Measurements from ENCODE around the gene PCSK6.

Gene PCSK6

GRCh38 chr15:101522621-101523559 lies 33.4 kb upstream of the PCSK6 start:
- DNase-seq (ENCODE audit: low read depth in 2 of 2), result no peak

GRCh38 chr15:101522091-101522490 lies 32.6 kb upstream of the PCSK6 start:
- DNase-seq (ENCODE audit: low read depth in 2 of 2), result no peak

- DNase-seq (ENCODE audit: low read depth in 2 of 2), result no peak
These were observed 32.1 kb upstream of the PCSK6 start for GRCh38 chr15:101521591-101521990.

DNA sequence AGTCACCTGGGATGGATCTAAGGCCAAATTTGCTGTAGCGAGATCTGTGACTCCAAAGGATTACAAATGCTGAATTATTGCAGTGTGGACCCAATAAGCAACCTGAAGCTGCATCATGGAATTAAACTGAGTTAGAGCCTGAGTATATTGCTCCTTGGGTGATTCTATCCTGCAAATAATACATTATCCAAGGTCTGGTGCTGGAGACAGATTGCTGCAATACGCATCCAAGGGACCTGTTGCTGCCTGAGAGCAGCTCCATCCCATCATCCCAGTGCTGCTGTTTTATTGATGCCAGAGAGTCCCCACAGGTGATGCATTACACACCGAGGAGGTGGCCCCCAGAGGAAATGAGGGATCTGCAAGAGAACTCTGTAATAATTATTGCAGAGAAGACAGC lies 31.6 kb upstream of the PCSK6 start:
- DNase-seq (ENCODE audit: low read depth in 2 of 2), result no peak

DNA sequence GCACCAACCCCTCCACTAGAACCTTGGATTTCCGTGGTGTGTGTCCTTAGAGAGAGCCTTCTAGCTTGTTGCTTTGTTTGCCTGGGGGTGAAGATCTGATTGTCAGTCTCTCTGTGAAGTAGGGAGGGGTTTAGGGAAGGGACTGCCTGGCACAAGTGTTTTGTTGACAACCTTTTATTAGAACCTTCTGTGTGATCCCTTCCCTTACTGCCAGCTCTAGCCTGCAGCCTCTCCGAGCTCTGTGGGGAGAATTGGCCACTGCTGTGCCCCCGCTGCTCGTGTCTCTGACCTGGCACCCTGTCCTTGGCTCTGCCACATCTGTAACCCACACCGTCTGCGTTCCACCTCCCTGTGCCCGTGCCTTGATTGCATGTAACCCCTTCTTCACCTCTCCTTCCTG lies 30.9 kb upstream of the PCSK6 start:
- DNase-seq (ENCODE audit: low read depth in 2 of 2), result no peak

DNA sequence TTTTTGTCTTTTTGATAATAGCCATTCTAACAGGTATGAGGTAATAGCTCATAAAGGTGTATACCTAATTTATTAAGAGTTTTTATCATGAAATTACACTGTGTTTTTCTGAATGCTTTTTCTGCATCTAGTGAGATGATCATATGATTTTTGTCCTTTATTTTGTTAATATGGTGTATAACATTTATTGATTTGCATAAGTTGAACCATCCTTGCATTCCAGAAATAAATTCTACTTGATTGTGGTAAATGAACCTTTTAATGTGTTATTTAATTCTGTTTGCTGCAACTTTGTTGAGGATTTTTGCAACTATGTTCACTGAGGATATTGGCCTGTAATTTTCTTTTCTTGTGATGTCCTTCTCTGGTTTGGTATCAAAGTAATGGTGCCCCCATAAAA lies 28.0 kb upstream of the PCSK6 start:
- no peak for DNase-seq (ENCODE audit: low read depth in 2 of 2)

DNA sequence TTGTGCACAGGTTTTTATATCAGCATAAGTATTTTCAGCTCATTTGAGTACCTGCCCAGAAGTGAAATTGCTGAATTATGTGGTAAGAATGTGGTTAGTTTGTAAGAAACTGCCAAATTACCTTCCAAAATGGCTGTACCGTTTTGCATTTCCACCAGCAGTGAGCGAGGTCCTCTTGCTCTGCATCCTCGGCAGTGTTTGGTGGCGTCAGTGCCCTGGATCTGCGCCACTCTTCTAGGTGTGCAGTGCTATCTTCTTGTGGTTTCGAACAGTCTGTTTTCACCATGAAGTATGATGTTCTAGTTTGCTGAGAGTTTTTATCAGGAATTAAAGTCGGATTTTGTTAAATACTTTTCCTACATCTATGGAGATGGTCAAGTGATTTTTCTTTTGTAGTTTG lies 24.8 kb upstream of the PCSK6 start:
- DNase-seq (ENCODE audit: low read depth in 2 of 2), result no peak

DNA sequence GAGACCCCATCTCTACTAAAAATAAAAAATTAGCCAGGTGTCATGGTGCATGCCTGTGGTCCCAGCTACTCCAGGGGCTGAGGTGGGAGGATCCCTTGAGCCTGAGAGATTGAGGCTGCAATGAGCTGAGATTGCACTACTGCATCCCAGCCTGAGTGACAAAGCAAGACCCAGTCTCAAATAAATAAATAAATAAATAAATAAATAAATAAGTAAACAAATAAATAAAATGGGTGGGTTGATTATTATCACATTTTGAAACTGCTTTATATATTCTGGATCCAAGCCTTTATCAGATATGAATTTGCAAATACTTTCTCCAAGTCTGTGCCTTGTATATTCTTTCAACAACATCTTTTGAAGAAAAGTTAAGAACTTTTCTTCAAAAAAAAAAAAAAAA lies 22.2 kb upstream of the PCSK6 start:
- no peak for DNase-seq (ENCODE audit: low read depth in 2 of 2)

DNA sequence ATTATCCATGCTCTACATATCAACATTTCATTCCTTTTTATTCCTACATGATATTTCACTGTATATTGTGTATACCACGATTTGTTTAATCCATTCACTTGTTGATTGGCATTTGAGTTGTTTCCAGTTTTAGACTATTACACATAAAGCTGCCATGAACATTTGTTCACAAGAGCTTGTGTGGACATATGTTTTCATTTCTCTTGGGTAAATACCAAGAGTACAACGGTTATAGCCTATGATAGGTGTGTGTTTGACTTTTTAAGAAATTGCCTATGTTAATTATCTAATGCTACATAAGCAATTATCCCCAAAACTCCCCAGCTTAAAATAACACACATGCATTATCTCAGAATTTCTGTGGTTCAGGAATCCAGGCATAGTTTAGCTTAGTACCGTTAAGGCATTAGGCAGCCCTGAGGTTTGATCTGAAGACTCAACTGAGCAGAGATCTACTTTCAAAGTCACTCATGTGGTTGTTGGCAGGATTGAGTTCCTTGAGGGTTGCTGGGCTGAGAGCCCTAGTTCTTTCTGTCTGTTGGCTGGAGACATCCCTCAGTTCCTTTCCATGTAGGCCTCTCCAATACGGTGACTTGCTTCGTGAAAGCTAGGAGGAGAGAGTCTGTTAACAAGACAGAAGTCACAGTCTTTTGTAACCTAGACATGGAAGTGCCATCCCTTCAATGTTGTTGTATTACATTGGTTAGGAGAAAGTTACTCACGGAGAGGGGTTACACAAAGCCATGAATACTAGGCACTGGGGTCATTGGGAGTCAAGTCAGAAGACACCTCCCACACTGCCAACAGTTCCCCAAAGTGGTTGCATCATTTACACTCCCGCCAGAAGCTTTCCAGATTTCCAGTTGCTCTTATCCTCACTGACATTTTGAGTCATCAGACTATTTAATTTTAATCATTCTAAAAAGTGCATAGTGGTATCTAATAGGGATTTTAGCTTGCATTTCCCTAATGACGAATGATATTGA lies 21.0 kb upstream of the PCSK6 start:
- DNase-seq (ENCODE audit: low read depth in 2 of 2), result no peak

GRCh38 chr15:101509279-101509678 lies 19.8 kb upstream of the PCSK6 start:
- DNase-seq (ENCODE audit: low read depth in 2 of 2), result no peak

- DNase-seq (ENCODE audit: low read depth in 2 of 2), result no peak
These were observed 17.0 kb upstream of the PCSK6 start for GRCh38 chr15:101506491-101506890.

- DNase-seq (ENCODE audit: low read depth in 2 of 2), result no peak
These were observed 16.3 kb upstream of the PCSK6 start for GRCh38 chr15:101505610-101506337.

DNA sequence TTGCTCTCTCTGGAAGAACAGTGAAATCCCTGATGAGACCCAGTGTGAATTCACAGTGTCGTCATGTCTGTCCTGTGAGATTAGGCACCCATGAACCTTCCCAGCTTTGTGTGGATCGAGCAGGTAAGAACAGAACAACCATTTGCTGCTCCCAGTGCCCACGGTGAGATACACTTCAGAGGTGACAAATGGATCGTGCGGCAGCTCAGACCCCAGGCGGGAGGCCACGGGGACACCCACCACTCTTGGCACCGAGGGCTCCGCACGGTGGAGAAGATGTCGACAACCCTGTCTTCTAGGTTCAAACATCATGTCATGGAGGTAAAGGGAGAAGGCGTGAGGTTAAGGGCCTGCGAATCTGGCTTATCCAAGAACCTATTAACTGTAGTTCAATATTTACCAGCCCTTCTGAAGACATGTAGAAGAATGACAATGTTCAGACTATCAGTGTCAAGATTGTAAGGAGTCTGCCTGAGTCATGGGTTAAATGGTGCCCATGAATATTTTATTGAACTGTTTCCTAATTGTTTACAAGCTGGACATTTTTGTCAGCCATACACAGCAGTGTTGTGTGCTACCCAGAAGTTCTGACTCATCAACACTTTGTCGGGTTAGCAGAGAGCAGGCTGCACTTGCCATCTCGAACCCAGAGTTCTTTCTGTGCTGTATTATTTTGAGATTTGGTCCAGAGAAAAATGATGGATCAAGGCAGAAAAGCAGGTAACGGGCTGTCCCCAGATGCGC lies 15.5 kb upstream of the PCSK6 start:
- DNase-seq (ENCODE audit: low read depth in 2 of 2), result no peak

DNA sequence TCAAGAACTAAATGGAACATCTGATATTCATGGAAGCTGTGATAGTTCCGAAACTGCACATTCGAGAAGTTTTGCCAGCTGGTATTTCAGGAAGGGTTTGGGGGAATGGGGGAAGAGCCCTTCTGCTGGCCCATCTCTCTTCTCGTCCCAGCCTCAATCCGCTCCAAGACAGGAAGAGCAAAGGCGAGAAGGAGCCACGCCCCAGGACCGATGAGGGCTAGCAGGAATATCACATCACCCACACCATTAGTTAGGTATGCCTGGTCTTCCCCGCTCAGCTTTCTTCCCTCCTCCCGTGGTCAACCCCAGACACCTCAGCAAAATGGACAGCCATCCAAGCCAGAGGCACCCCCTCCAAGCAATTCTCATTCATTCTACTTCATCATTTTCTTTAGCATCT lies 14.9 kb upstream of the PCSK6 start:
- no peak for DNase-seq (ENCODE audit: low read depth in 2 of 2)

- DNase-seq (ENCODE audit: low read depth in 2 of 2), result no peak
These were observed 13.7 kb upstream of the PCSK6 start for GRCh38 chr15:101503296-101503599.

- no peak for DNase-seq (ENCODE audit: low read depth in 2 of 2)
These were observed 13.2 kb upstream of the PCSK6 start for GRCh38 chr15:101502572-101503295.

DNA sequence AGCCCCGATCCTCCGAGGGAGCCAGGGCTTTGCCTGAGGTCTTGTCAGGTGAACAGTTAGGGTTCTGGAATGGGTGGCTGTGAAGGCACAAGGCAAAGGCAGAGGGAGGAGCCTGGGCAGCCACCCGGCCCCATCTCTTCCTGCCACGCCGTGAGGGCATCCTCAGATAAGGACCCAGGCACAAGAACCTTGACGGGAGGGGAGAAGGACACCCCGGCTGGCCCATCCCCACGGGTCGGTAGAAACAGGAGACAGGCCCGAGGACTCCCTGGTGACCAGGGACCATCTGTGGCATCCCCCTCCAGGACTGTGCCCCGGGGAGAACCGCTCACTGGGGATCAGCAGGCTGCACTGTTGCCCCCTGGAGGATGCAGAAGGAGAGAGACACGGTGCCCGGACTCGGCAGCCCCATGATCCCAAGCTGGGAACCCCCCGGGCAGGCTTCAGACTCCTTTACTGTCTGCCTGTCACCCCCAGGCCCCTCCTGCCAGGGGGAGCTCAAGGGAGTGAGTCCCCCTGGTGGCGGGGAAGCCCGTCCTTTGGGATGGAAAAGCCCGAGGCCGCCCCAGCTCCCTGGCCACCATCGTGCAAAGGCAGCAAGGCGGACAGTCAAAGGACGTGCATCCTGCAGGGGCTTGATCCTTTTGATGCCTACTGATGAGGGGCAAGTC lies 12.3 kb upstream of the PCSK6 start:
- DNase-seq (ENCODE audit: low read depth in 2 of 2), result peak; percentile 8 to 21

- DNase-seq (ENCODE audit: low read depth in 2 of 2), result no peak
These were observed 11.5 kb upstream of the PCSK6 start for GRCh38 chr15:101500865-101501551.
